HL-60 (cell line): ENCODE data around the gene TSC22D1.

Source experiments
- DNase-seq, 2 experiments: peaks; one replicate each; pipeline ENCODE4 v3.0.0-alpha.2; 2010 to 2020; ENCODE audit warnings: low read depth in 1 of 2, low spot score in 1 of 2
- H3K27ac ChIP-seq: fragments of 250-450 bp; sonication (Bioruptor Pico); replicated peaks from 2 replicates; pipeline ENCODE4 v1.5.1; 2020; ENCODE audit warnings: mild to moderate bottlenecking, moderate library complexity
- H3K27me3 ChIP-seq: fragments of 250-450 bp; sonication (Bioruptor Pico); 2 replicates; pipeline ENCODE4 v1.5.1; 2021; ENCODE audit warnings: mild to moderate bottlenecking, moderate library complexity; ENCODE audit not compliant: insufficient read depth, poor library complexity, severe bottlenecking
- H3K4me3 ChIP-seq: replicated peaks from 2 replicates; pipeline ENCODE4 v1.5.1; 2011; ENCODE audit warnings: mild to moderate bottlenecking, control low read depth, low read length; ENCODE audit not compliant: insufficient read depth
- GABPA ChIP-seq: IDR thresholded peaks from 2 replicates; pipeline ENCODE4 v1.6.1; 2012; ENCODE audit warnings: low read depth
- POLR2AphosphoS5 ChIP-seq: IDR thresholded peaks from 2 replicates; pipeline ENCODE4 v1.6.1; 2012; ENCODE audit warnings: low read depth
- SPI1 ChIP-seq: IDR thresholded peaks from 2 replicates; pipeline ENCODE4 v1.6.1; 2012; ENCODE audit warnings: low read depth, mild to moderate bottlenecking, borderline replicate concordance
- TF ChIP-seq, protein P1 (sequence below): IDR thresholded peaks from 2 replicates; pipeline ENCODE4 v1.6.1; 2012; ENCODE audit warnings: low read depth; ENCODE audit not compliant: insufficient replicate concordance
- TF ChIP-seq, protein P2 (sequence below): IDR thresholded peaks from one replicate; pipeline ENCODE4 v1.5.1; 2011; ENCODE audit warnings: low read length, control low read depth, inconsistent platforms; ENCODE audit not compliant: insufficient read depth

The TSC22D1 gene

DNA sequence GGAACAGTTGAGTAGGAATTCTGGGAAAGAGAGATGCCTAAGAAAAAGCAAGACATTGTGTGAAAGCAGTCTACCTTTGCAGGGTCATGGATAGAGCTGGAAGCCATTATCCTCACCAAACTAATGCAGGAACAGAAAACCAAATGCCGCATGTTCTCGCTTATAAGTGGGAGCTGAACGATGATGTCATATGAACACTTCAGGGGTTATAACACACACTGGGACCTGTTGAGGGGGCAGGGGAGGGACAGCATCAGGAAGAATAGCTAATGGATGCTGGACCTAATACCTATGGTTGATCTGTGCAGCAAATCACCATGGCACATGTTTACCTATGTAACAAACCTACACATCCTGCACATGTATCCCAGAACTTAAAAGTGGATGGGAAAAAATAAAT is 69.9 kb downstream of the TSC22D1 start:
- Histone ChIP-seq H3K27me3 (no peaks in the 10 kb centered on the region), H3K27ac (no peak overlapping the region), H3K4me3 (no peak overlapping the region)
- TF ChIP-seq, protein P1, sequence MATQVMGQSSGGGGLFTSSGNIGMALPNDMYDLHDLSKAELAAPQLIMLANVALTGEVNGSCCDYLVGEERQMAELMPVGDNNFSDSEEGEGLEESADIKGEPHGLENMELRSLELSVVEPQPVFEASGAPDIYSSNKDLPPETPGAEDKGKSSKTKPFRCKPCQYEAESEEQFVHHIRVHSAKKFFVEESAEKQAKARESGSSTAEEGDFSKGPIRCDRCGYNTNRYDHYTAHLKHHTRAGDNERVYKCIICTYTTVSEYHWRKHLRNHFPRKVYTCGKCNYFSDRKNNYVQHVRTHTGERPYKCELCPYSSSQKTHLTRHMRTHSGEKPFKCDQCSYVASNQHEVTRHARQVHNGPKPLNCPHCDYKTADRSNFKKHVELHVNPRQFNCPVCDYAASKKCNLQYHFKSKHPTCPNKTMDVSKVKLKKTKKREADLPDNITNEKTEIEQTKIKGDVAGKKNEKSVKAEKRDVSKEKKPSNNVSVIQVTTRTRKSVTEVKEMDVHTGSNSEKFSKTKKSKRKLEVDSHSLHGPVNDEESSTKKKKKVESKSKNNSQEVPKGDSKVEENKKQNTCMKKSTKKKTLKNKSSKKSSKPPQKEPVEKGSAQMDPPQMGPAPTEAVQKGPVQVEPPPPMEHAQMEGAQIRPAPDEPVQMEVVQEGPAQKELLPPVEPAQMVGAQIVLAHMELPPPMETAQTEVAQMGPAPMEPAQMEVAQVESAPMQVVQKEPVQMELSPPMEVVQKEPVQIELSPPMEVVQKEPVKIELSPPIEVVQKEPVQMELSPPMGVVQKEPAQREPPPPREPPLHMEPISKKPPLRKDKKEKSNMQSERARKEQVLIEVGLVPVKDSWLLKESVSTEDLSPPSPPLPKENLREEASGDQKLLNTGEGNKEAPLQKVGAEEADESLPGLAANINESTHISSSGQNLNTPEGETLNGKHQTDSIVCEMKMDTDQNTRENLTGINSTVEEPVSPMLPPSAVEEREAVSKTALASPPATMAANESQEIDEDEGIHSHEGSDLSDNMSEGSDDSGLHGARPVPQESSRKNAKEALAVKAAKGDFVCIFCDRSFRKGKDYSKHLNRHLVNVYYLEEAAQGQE: no peak
- TF ChIP-seq SPI1: no peak
- TF ChIP-seq, protein P2, sequence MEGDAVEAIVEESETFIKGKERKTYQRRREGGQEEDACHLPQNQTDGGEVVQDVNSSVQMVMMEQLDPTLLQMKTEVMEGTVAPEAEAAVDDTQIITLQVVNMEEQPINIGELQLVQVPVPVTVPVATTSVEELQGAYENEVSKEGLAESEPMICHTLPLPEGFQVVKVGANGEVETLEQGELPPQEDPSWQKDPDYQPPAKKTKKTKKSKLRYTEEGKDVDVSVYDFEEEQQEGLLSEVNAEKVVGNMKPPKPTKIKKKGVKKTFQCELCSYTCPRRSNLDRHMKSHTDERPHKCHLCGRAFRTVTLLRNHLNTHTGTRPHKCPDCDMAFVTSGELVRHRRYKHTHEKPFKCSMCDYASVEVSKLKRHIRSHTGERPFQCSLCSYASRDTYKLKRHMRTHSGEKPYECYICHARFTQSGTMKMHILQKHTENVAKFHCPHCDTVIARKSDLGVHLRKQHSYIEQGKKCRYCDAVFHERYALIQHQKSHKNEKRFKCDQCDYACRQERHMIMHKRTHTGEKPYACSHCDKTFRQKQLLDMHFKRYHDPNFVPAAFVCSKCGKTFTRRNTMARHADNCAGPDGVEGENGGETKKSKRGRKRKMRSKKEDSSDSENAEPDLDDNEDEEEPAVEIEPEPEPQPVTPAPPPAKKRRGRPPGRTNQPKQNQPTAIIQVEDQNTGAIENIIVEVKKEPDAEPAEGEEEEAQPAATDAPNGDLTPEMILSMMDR: no peak
- no peak for TF ChIP-seq GABPA
- DNase-seq: no peak

DNA sequence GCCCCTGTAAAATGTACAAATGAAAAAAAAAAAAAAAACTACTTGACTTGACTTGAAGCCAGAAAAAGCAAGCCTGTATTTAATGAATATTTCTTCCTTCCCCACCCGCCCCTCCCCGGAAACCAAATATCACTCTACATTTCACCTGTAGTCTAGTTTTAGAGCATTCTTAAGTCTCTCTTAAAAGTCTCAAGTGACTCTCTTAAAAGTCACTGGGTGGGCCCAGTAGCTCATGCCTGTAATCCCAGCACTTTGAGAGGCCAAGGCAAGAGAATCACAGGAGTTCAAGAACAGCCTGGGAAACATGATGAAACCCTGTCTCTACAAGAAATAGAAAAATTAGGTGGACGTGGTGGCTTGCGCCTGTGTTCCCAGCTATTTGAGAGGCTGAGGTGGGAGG is 72.0 kb downstream of the TSC22D1 start:
- TF ChIP-seq POLR2AphosphoS5 (no peak), GABPA (no peak), SPI1 (no peak)
- TF ChIP-seq, protein P1: no peak
- TF ChIP-seq, protein P2: no peak
- H3K27ac ChIP-seq: no peak overlapping the region
- DNase-seq: no peak
- no peaks in the 10 kb centered on the region for H3K27me3 ChIP-seq
- H3K4me3 ChIP-seq: no peak overlapping the region

DNA sequence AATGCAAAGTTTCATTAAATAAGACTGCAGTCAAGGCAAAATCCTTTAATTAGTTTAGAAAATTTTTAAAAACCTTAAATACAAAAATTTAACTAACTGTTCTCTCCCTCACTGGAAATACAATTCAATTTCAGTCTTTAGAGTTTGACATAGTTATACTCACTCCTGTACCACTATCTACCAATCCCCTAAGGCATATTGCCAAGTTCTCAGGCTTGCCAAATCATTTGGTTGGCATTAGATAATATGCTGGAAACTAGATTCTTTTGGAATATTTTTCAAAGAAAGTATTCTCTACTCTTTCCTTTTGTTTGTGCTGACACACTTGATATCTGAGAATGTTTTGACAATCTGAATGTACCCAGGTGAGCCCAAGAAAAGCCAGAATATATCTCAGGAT is 77.2 kb downstream of the TSC22D1 start:
- TF ChIP-seq GABPA (no peak), POLR2AphosphoS5 (no peak), SPI1 (no peak)
- TF ChIP-seq, protein P1: no peak
- TF ChIP-seq, protein P2: no peak
- Histone ChIP-seq H3K27ac (no peak overlapping the region), H3K27me3 (no peaks in the 10 kb centered on the region), H3K4me3 (no peak overlapping the region)
- no peak for DNase-seq
